ENCODE measurements around the gene DUSP5. TPM values are rescaled to one million over a fixed set of nuclear protein-coding genes. Genes with fewer than 3 reads are reported as not detected.

Gene DUSP5
- total RNA-seq, 4 donors from 2014 or later = 9.3 to 60.8 (median 31.0) TPM

DNA sequence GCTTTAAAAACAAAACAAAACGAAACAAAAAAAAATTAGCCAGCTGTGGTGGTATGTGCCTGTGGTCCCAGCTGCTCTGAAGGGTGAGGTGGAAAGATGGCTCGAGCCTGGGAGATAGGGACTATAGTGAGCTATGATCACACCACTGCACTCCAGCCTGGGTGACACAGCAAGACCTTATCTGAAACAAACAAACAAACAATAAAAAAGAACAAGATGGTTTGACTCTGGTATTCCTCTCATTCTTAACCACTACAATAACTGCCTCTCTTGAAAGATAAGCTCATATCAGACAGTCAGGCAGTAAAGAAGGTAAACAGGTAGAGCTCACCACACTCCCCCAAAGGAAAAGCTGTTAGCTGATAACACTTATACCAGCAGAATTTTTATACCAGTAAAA is 14.1 kb upstream of the DUSP5 start:
- DNase-seq (ENCODE audit: low spot score in 2 of 2) = no peak
- Histone ChIP-seq H3K9me3 (no peaks in the 10 kb centered on the region), H3K4me1 (peaks cover 14% of the 10 kb centered on the region), H3K36me3 (no peaks in the 10 kb centered on the region), H3K27ac (no peak overlapping the region), H3K27me3 (peaks cover 6% of the 10 kb centered on the region), H3K4me3 (no peak overlapping the region)
- TF ChIP-seq EP300 (IDR thresholded peaks at IDR 0.05) (no peak), POLR2A (IDR thresholded peaks at IDR 0.05) (no peak), POLR2AphosphoS5 (IDR thresholded peaks at IDR 0.05) (no peak)
- TF ChIP-seq, protein P1, sequence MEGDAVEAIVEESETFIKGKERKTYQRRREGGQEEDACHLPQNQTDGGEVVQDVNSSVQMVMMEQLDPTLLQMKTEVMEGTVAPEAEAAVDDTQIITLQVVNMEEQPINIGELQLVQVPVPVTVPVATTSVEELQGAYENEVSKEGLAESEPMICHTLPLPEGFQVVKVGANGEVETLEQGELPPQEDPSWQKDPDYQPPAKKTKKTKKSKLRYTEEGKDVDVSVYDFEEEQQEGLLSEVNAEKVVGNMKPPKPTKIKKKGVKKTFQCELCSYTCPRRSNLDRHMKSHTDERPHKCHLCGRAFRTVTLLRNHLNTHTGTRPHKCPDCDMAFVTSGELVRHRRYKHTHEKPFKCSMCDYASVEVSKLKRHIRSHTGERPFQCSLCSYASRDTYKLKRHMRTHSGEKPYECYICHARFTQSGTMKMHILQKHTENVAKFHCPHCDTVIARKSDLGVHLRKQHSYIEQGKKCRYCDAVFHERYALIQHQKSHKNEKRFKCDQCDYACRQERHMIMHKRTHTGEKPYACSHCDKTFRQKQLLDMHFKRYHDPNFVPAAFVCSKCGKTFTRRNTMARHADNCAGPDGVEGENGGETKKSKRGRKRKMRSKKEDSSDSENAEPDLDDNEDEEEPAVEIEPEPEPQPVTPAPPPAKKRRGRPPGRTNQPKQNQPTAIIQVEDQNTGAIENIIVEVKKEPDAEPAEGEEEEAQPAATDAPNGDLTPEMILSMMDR (IDR thresholded peaks at IDR 0.05) = no peak
- 80% methylated on average over 2 of the region's 2 CpGs for WGBS

DNA sequence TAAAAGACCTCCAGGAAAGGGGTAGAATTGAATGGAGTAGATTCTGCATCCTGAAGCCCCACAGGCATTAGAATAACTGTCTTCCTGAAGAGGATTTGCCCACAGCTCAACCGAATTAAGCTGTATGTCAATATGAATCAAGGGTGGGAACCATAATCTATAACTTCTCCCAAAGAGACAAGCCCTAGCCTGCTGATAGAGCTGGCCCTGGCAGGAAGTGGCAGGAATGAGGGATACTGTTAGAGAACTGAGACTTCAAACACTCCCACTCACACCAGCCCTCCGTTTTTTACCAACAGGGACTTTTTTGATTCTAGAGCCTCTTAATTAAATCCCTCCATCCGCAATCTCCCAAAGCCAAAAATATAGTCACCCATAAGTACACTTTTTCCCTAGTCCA is 12.2 kb upstream of the DUSP5 start:
- no peak for DNase-seq (ENCODE audit: low spot score in 2 of 2)
- Histone ChIP-seq H3K4me3 (no peak overlapping the region), H3K9me3 (no peaks in the 10 kb centered on the region), H3K27me3 (peaks cover 6% of the 10 kb centered on the region), H3K36me3 (no peaks in the 10 kb centered on the region), H3K4me1 (peaks cover 14% of the 10 kb centered on the region), H3K27ac (no peak overlapping the region)
- TF ChIP-seq POLR2AphosphoS5 (IDR thresholded peaks at IDR 0.05) (no peak), EP300 (IDR thresholded peaks at IDR 0.05) (no peak), POLR2A (IDR thresholded peaks at IDR 0.05) (no peak)
- TF ChIP-seq, protein P1 (IDR thresholded peaks at IDR 0.05) = no peak
- 33% methylated on average over 3 of the region's 3 CpGs for WGBS

- Histone ChIP-seq H3K27ac (no peak overlapping the region), H3K36me3 (no peaks in the 10 kb centered on the region), H3K4me1 (peaks cover 14% of the 10 kb centered on the region), H3K4me3 (no peak overlapping the region), H3K27me3 (peaks cover 6% of the 10 kb centered on the region), H3K9me3 (no peaks in the 10 kb centered on the region)
- TF ChIP-seq, protein P1 (IDR thresholded peaks at IDR 0.05) = no peak
- no peak for TF ChIP-seq EP300 (IDR thresholded peaks at IDR 0.05)
- no peak for TF ChIP-seq POLR2A (IDR thresholded peaks at IDR 0.05)
- TF ChIP-seq POLR2AphosphoS5 (IDR thresholded peaks at IDR 0.05) = no peak
- no peak for DNase-seq (ENCODE audit: low spot score in 2 of 2)
- 57% methylated on average over 11 of the region's 11 CpGs for WGBS
These were observed 10.9 kb upstream of the DUSP5 start for GRCh38 chr10:110486680-110487410.

- Histone ChIP-seq H3K27ac (no peak overlapping the region), H3K9me3 (no peaks in the 10 kb centered on the region), H3K36me3 (no peaks in the 10 kb centered on the region), H3K4me3 (no peak overlapping the region), H3K27me3 (peaks cover 6% of the 10 kb centered on the region), H3K4me1 (peaks cover 14% of the 10 kb centered on the region)
- TF ChIP-seq, protein P1 (IDR thresholded peaks at IDR 0.05) = no peak
- TF ChIP-seq EP300 (IDR thresholded peaks at IDR 0.05) (no peak), POLR2A (IDR thresholded peaks at IDR 0.05) (no peak), POLR2AphosphoS5 (IDR thresholded peaks at IDR 0.05) (no peak)
- no peak for DNase-seq (ENCODE audit: low spot score in 2 of 2)
- WGBS = 59% methylated on average over 6 of the region's 6 CpGs
These were observed 10.0 kb upstream of the DUSP5 start for GRCh38 chr10:110487411-110488331.

DNA sequence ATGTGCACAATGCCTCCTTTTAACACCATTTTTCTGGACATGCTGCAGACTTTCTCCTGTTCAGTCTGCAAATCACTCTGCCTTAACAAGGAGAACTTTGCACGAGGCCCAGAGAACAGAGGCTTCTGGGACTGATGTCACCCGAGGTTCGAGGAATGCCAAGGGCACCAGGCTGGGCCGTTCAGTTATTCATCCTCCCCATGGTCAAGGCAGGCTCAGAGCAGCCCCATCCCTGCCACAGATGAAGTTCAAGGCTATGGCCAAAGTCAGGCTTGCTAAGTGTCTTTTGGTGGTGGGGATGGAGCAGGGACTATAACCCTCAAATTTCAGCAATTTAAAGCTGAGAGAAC is 9.4 kb upstream of the DUSP5 start:
- H3K4me3 ChIP-seq = no peak overlapping the region
- TF ChIP-seq POLR2A (IDR thresholded peaks at IDR 0.05) (no peak), EP300 (IDR thresholded peaks at IDR 0.05) (no peak), POLR2AphosphoS5 (IDR thresholded peaks at IDR 0.05) (no peak)
- TF ChIP-seq, protein P1 (IDR thresholded peaks at IDR 0.05) = no peak
- H3K27ac ChIP-seq = no peak overlapping the region
- WGBS = 70% methylated on average over 4 of the region's 4 CpGs
- H3K4me1 ChIP-seq = peaks cover 14% of the 10 kb centered on the region
- DNase-seq (ENCODE audit: low spot score in 2 of 2) = no peak
- H3K36me3 ChIP-seq = no peaks in the 10 kb centered on the region
- peaks cover 6% of the 10 kb centered on the region for H3K27me3 ChIP-seq
- H3K9me3 ChIP-seq = no peaks in the 10 kb centered on the region

Measured in suprapubic skin (tissue), 4 donors.